ENCODE results near the gene CNKSR2. TPM values are rescaled to one million over a fixed set of nuclear protein-coding genes. Genes with fewer than 3 reads are reported as not detected.

The CNKSR2 gene
- total and polyA plus RNA-seq, 8 donors = 0.58 to 33.8 (median 4.2) TPM

DNA sequence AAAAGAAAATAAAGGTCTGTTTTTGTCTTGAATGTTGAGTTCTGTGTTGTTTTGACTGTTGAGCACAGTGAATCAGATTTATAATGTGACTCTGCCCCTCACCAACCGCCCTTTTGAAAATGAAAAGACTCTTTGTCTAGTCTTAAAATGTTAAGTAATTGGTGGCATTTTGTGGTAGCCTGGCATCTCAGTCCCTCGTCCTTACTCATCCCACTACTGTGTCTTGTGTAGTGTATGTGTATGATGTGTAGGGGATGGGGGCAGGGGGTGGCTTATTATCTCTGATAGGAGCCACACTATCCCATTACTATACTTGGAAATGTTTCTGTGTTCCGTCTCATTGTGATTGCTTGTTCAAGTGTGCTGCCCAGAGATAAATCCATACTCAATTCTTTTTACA lies 271.7 kb downstream of the CNKSR2 start:
- Histone ChIP-seq H3K27ac (no peak overlapping the region), H3K4me3 (no peak overlapping the region), H3K36me3 (no peaks in the 10 kb centered on the region), H3K9me3 (no peaks in the 10 kb centered on the region), H3K4me1 (no peaks in the 10 kb centered on the region), H3K27me3 (no peaks in the 10 kb centered on the region)
- no peak for DNase-seq
- TF ChIP-seq, protein P1, sequence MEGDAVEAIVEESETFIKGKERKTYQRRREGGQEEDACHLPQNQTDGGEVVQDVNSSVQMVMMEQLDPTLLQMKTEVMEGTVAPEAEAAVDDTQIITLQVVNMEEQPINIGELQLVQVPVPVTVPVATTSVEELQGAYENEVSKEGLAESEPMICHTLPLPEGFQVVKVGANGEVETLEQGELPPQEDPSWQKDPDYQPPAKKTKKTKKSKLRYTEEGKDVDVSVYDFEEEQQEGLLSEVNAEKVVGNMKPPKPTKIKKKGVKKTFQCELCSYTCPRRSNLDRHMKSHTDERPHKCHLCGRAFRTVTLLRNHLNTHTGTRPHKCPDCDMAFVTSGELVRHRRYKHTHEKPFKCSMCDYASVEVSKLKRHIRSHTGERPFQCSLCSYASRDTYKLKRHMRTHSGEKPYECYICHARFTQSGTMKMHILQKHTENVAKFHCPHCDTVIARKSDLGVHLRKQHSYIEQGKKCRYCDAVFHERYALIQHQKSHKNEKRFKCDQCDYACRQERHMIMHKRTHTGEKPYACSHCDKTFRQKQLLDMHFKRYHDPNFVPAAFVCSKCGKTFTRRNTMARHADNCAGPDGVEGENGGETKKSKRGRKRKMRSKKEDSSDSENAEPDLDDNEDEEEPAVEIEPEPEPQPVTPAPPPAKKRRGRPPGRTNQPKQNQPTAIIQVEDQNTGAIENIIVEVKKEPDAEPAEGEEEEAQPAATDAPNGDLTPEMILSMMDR (IDR thresholded peaks at IDR 0.05) = no peak
- no peak for TF ChIP-seq POLR2AphosphoS5 (IDR thresholded peaks at IDR 0.05)
- no peak for TF ChIP-seq POLR2A (IDR thresholded peaks at IDR 0.05)
- TF ChIP-seq EP300 (IDR thresholded peaks at IDR 0.05) = no peak
- intact Hi-C loops (cut with DNase I; ENCODE audit: low total_unique reads) = no loop called here
- WGBS, 5 donors = 56 to 81% (median 74%) methylated on average over 3 of the region's 3 CpGs

- Histone ChIP-seq H3K27ac (no peak overlapping the region), H3K4me3 (peak overlapping the region in 3 of 4 donors; percentile 10 to 19 (median 15)), H3K4me1 (peaks cover 0 to 8% (median 0%) of the 10 kb centered on the region in 4 donors), H3K9me3 (peaks cover 0 to 15% (median 0%) of the 10 kb centered on the region in 4 donors), H3K36me3 (no peaks in the 10 kb centered on the region), H3K27me3 (peaks cover 0 to 32% (median 31%) of the 10 kb centered on the region in 3 donors)
- WGBS, 5 donors = 27 to 54% (median 51%) methylated on average over 6 to 76 of the region's 76 CpGs
- intact Hi-C loops (cut with DNase I; ENCODE audit: low total_unique reads) = no loop called here
- peak in 1 of 2 donors; percentile 17 for DNase-seq
- TF ChIP-seq POLR2AphosphoS5 (IDR thresholded peaks at IDR 0.05) (no peak), POLR2A (IDR thresholded peaks at IDR 0.05) (no peak), EP300 (IDR thresholded peaks at IDR 0.05) (no peak)
- TF ChIP-seq, protein P1 (IDR thresholded peaks at IDR 0.05) = no peak
These were observed 281.8 kb downstream of the CNKSR2 start for GRCh38 chrX:21655901-21656586.

DNA sequence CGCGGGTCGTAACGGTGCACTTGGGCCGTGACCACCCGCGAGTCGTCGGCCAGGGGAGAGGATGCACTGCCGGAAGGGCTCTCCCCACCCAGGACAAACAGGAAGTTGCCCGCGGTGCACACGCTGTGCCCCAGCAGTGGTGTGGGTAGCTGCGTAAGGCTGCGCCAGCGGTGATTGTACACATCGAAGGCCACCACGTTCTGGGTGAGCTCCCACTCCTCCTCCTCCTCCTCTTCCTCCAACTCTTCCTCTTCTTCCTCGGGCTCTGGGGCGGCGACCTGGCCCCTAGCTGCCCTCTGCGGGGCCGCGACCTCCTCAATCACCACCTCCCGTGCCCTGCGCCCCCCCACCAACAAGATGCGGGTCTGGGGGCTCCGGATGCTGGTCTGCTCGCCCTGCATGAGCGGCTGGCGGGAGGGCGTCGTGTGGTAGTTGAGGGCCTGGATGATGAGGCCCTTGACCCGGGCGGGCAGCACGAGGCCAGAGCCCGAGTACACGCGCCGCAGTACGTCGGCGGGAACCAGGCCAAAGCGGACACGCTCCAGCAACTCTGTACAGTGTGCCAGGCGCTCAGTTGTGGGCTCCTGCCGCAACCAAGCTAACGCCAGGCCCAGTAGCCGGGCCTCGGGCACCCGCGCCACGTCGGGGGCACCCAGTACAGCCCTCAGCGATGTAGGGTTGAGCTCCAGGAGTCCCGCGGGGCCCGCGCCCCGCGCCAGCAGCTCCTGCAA lies 282.5 kb downstream of the CNKSR2 start:
- Histone ChIP-seq H3K36me3 (no peaks in the 10 kb centered on the region), H3K27ac (no peak overlapping the region), H3K27me3 (peaks cover 0 to 32% (median 32%) of the 10 kb centered on the region in 3 donors), H3K4me1 (peaks cover 0 to 8% (median 0%) of the 10 kb centered on the region in 4 donors), H3K9me3 (peaks cover 0 to 15% (median 0%) of the 10 kb centered on the region in 4 donors), H3K4me3 (peak overlapping the region in 3 of 4 donors; percentile 10 to 19 (median 15))
- no peak for DNase-seq
- intact Hi-C loops (cut with DNase I; ENCODE audit: low total_unique reads) = no loop called here
- no peak for TF ChIP-seq EP300 (IDR thresholded peaks at IDR 0.05)
- no peak for TF ChIP-seq POLR2AphosphoS5 (IDR thresholded peaks at IDR 0.05)
- TF ChIP-seq, protein P1 (IDR thresholded peaks at IDR 0.05) = no peak
- TF ChIP-seq POLR2A (IDR thresholded peaks at IDR 0.05) = no peak
- 57 to 72% (median 65%) methylated on average over 34 to 61 of the region's 61 CpGs; no CpG with 5 or more reads in 1 of the 5 donors for WGBS, 5 donors

GRCh38 chrX:21657318-21658151 lies 283.3 kb downstream of the CNKSR2 start:
- peaks cover 0 to 34% (median 32%) of the 10 kb centered on the region in 3 donors for H3K27me3 ChIP-seq
- intact Hi-C loops (cut with DNase I; ENCODE audit: low total_unique reads) = no loop called here
- 48 to 75% (median 57%) methylated on average over 46 to 57 of the region's 57 CpGs; no CpG with 5 or more reads in 1 of the 5 donors for WGBS, 5 donors
- TF ChIP-seq POLR2AphosphoS5 (IDR thresholded peaks at IDR 0.05) (no peak), POLR2A (IDR thresholded peaks at IDR 0.05) (no peak), EP300 (IDR thresholded peaks at IDR 0.05) (no peak)
- TF ChIP-seq, protein P1 (IDR thresholded peaks at IDR 0.05) = no peak
- no peaks in the 10 kb centered on the region for H3K36me3 ChIP-seq
- H3K27ac ChIP-seq = no peak overlapping the region
- peak overlapping the region; percentile 25 to 33 (median 31) for H3K4me3 ChIP-seq
- peaks cover 0 to 8% (median 0%) of the 10 kb centered on the region in 4 donors for H3K4me1 ChIP-seq
- H3K9me3 ChIP-seq = peaks cover 0 to 15% (median 0%) of the 10 kb centered on the region in 4 donors
- DNase-seq = peak in 1 of 2 donors; percentile 4
